Activated naive CD4-positive, alpha-beta T cell treated with anti-CD3 and anti-CD28 coated beads, Interleukin-2, amount 10 ng/mL, durations not matched to agents 5 hours and 36 hours (primary cell): ENCODE data around the gene TMED4. TPM values are rescaled to one million over a fixed set of nuclear protein-coding genes. Genes with fewer than 3 reads are reported as not detected.

Experiments
- total RNA-seq, 2 experiments: library from RNA; stranded (reverse); gene quantifications; one replicate each; pipeline ENCODE4 v1.2.3, GENCODE V29; 2021

Gene TMED4
- total RNA-seq = 10 to 100 TPM; 70.7 to 73.4 TPM

GRCh38 chr7:44581879-44582603, at the start of gene TMED4:
TSS of gene TMED4 (minus strand) at chr7:44582231. CDS start at chr7:44582206, 25 bp downstream.

GRCh38 chr7:44606341-44607140, 24.5 kb upstream of the TMED4 start, which contains the start of gene OGDH:
TSS of gene OGDH (plus strand) at chr7:44606627. CDS start at chr7:44624344, 17,717 bp downstream.

GRCh38 chr7:44573464-44574286, 8.4 kb downstream of the TMED4 start, which contains the start of gene DDX56:
TSS of gene DDX56 (minus strand) at chr7:44573908. CDS start at chr7:44573895, 13 bp downstream.

GRCh38 chr7:44541028-44541869, 40.8 kb downstream of the TMED4 start, which contains the start of gene NPC1L1:
TSS of gene NPC1L1 (minus strand) at chr7:44541330. CDS start at chr7:44541259, 71 bp downstream.

Other genes with a start within 250 kb of the TMED4 start
- 10 to 100 TPM; 78.9 to 80.1 TPM for gene NUDCD3, start 91.6 kb downstream of the TMED4 start, total RNA-seq
- gene NPC1L1, start 40.9 kb downstream of the TMED4 start, total RNA-seq = not detected
- 10 to 100 TPM; 73.9 to 74.7 TPM for gene DDX56, start 8.3 kb downstream of the TMED4 start, total RNA-seq
- 100 to 1,000 TPM in 1 of 2 experiments, 10 to 100 TPM in 1; 98.8 to 110 TPM for gene OGDH, start 24.4 kb upstream of the TMED4 start, total RNA-seq
- gene ZMIZ2, start 166.6 kb upstream of the TMED4 start, total RNA-seq = 100 to 1,000 TPM in 1 of 2 experiments, 10 to 100 TPM in 1; 98.4 to 108 TPM
- gene PPIA, start 214.4 kb upstream of the TMED4 start, total RNA-seq = 1,000 to 10,000 TPM; 2,212 to 2,296 TPM